Measurements from ENCODE around the gene SLCO2B1.

Gene SLCO2B1

DNA sequence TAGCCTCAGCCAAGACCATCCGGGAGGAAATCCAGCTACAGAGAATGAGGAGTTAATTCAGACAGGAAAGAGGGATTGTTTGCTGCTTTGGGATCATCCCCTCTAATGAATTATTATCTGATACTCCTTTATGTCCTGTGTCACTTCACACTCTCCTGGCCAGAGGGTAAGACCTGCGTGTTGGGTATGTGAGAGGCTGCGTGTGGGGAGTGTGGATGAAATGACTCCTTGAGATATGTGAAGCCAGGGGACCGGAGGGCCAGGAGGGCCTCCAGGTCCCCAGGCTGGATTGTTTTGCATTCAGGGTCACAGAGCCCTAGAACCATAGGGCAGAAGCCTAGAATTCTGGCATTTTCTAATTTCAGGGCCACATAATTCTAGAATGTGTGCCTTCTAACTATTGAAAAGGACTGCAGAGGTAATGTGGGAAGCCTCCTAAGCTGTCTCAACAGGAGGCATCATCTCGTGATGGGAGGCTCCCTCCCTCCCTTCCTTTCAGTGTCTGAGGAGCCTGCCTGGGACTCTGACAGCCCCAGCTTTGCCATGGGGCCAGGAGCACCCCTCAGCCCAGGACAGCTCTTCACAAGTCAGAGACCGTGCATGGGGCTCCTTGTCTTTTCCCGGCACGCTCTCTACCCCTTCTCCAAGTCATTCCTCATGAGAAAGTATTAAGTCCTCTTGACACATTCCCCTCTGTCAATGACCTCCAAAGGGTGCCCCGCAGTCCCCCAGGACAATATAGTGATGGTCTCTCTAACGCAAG lies 93.3 kb downstream of the SLCO2B1 start:
- Histone ChIP-seq H3K27ac (replicated peaks) (no peak overlapping the region), H3K4me3 (replicated peaks; ENCODE audit: insufficient read depth, low read length) (no peak overlapping the region), H3K27me3 (ENCODE audit: insufficient read depth, poor library complexity, severe bottlenecking) (peaks cover 27% of the 10 kb centered on the region)
- DNase-seq (ENCODE audit: low read depth in 1 of 2, low spot score in 1 of 2): no peak
- TF ChIP-seq, protein P1, sequence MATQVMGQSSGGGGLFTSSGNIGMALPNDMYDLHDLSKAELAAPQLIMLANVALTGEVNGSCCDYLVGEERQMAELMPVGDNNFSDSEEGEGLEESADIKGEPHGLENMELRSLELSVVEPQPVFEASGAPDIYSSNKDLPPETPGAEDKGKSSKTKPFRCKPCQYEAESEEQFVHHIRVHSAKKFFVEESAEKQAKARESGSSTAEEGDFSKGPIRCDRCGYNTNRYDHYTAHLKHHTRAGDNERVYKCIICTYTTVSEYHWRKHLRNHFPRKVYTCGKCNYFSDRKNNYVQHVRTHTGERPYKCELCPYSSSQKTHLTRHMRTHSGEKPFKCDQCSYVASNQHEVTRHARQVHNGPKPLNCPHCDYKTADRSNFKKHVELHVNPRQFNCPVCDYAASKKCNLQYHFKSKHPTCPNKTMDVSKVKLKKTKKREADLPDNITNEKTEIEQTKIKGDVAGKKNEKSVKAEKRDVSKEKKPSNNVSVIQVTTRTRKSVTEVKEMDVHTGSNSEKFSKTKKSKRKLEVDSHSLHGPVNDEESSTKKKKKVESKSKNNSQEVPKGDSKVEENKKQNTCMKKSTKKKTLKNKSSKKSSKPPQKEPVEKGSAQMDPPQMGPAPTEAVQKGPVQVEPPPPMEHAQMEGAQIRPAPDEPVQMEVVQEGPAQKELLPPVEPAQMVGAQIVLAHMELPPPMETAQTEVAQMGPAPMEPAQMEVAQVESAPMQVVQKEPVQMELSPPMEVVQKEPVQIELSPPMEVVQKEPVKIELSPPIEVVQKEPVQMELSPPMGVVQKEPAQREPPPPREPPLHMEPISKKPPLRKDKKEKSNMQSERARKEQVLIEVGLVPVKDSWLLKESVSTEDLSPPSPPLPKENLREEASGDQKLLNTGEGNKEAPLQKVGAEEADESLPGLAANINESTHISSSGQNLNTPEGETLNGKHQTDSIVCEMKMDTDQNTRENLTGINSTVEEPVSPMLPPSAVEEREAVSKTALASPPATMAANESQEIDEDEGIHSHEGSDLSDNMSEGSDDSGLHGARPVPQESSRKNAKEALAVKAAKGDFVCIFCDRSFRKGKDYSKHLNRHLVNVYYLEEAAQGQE (IDR thresholded peaks at IDR 0.05; ENCODE audit: insufficient replicate concordance, low read depth): no peak
- TF ChIP-seq SPI1 (IDR thresholded peaks at IDR 0.05; ENCODE audit: borderline replicate concordance, low read depth) (no peak), POLR2AphosphoS5 (IDR thresholded peaks at IDR 0.05; ENCODE audit: low read depth) (no peak), GABPA (IDR thresholded peaks at IDR 0.05; ENCODE audit: low read depth) (no peak)
- TF ChIP-seq, protein P2, sequence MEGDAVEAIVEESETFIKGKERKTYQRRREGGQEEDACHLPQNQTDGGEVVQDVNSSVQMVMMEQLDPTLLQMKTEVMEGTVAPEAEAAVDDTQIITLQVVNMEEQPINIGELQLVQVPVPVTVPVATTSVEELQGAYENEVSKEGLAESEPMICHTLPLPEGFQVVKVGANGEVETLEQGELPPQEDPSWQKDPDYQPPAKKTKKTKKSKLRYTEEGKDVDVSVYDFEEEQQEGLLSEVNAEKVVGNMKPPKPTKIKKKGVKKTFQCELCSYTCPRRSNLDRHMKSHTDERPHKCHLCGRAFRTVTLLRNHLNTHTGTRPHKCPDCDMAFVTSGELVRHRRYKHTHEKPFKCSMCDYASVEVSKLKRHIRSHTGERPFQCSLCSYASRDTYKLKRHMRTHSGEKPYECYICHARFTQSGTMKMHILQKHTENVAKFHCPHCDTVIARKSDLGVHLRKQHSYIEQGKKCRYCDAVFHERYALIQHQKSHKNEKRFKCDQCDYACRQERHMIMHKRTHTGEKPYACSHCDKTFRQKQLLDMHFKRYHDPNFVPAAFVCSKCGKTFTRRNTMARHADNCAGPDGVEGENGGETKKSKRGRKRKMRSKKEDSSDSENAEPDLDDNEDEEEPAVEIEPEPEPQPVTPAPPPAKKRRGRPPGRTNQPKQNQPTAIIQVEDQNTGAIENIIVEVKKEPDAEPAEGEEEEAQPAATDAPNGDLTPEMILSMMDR (IDR thresholded peaks at IDR 0.05; ENCODE audit: insufficient read depth, low read length): no peak

DNA sequence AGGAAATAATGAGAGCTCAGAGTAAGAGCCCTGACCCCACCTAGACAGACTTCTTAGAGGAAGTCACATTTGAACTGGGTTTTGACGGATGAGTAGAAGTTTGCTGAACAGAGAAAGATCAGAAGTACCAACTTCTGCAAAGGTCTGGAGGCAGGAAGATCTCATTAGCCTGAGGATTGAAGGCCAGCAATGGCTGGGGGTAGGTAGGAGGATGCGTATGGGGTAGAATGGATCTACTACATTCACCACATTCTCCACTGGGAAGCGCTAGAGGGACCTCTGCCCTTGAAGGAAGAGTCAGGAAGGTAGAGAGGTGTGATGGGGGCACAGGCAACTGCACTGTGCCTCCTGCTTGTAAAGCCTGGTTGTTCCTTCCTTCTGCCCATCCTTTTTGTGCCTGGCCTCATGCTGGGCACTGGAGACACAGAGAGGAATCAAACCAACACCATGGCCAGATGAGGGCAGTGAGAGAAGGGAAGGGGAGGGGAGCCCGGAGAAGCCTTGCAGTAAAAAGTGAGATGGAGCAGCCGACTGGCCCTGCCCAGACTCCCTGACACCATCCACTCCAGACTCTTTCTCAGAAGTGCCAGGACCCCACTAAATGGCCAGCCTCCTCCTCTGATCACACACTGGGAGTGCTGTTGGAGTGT lies 94.6 kb downstream of the SLCO2B1 start:
- DNase-seq (ENCODE audit: low read depth in 1 of 2, low spot score in 1 of 2): no peak
- Histone ChIP-seq H3K27ac (replicated peaks) (no peak overlapping the region), H3K4me3 (replicated peaks; ENCODE audit: insufficient read depth, low read length) (no peak overlapping the region), H3K27me3 (ENCODE audit: insufficient read depth, poor library complexity, severe bottlenecking) (peaks cover 15% of the 10 kb centered on the region)
- TF ChIP-seq POLR2AphosphoS5 (IDR thresholded peaks at IDR 0.05; ENCODE audit: low read depth) (no peak), GABPA (IDR thresholded peaks at IDR 0.05; ENCODE audit: low read depth) (no peak)
- TF ChIP-seq, protein P2 (IDR thresholded peaks at IDR 0.05; ENCODE audit: insufficient read depth, low read length): no peak
- TF ChIP-seq, protein P1 (IDR thresholded peaks at IDR 0.05; ENCODE audit: insufficient replicate concordance, low read depth): no peak

DNA sequence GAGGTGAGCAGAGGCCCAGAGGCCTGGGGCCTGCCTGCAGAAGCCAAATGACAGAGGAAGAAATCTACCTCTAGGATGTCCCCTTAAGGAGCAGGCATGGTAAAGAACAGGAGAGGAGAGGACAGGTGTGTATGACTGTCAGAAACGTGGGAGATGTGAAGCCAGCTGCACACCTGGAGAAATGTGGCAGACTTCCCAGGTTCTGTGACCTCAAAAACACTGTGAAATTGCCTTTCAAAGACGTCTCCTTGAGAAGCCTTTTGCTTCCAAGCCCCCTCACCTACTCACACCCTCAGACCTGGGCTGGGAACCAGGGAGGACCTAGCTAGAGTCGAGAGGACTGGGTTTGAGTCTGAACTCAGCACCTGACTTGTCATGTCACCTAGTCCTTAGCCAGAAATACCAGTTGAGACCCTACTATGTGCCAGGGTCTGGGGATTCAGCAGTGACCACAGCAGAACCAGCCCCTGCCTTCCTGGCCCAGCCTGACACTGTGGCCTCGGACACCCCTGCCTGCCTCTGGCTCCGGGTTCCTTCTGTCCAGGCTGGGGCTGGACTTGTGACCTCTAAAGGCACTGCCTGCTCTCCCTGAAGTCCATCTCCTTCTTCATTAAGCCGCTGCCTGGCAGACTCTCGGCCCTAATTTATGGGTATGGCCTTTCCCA lies 95.2 kb downstream of the SLCO2B1 start:
- TF ChIP-seq, protein P1 (IDR thresholded peaks at IDR 0.05; ENCODE audit: insufficient replicate concordance, low read depth): no peak
- TF ChIP-seq, protein P2 (IDR thresholded peaks at IDR 0.05; ENCODE audit: insufficient read depth, low read length): no peak
- TF ChIP-seq POLR2AphosphoS5 (IDR thresholded peaks at IDR 0.05; ENCODE audit: low read depth) (no peak), GABPA (IDR thresholded peaks at IDR 0.05; ENCODE audit: low read depth) (no peak)
- no peak overlapping the region for H3K4me3 ChIP-seq (replicated peaks; ENCODE audit: insufficient read depth, low read length)
- H3K27ac ChIP-seq (replicated peaks): no peak overlapping the region
- no peak for DNase-seq (ENCODE audit: low read depth in 1 of 2, low spot score in 1 of 2)
- H3K27me3 ChIP-seq (ENCODE audit: insufficient read depth, poor library complexity, severe bottlenecking): peaks cover 13% of the 10 kb centered on the region

Measured in HL-60 (cell line).